ENCODE data around the gene HS6ST1. TPM values are rescaled to one million over a fixed set of nuclear protein-coding genes. Genes with fewer than 3 reads are reported as not detected.

The HS6ST1 gene
- total RNA-seq, 2 donors from 2014 or later = 25.4 to 44.8 TPM

DNA sequence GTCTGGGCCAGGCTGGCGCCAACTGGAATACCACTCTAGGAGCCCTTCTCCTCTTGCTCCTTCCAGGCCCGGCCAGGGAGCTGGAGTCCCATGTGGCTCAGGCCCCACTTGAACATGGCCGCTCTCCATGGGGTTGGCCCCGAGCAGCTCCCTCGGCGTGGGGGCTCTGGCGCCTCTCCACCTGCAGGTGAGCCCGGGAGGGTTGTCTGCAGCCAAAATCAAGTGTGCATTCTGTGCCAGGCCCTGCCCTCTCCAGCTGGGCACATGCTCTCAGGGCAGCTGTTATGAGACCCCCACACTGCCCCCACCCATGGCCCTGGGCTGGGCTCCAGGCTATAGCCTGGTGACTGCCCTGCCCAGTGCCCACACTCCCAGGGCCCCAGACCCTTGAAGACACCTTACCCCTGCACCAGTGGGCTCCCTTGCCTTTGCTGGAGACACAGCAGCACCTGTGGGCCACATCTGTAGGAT lies 45.8 kb upstream of the HS6ST1 start:
- Histone ChIP-seq H3K9me3 (no peaks in the 10 kb centered on the region), H3K4me1 (peaks cover 15% of the 10 kb centered on the region), H3K27ac (no peak overlapping the region), H3K4me3 (no peak overlapping the region), H3K27me3 (no peaks in the 10 kb centered on the region), H3K36me3 (replicated peaks in 1 of 2; ENCODE audit: insufficient read depth in 1 of 2, low read depth in 2 of 2) (no peaks in the 10 kb centered on the region)
- intact Hi-C loops (cut with DNase I) = no loop called here
- no peak for ATAC-seq
- DNase-seq = no peak
- no peak for TF ChIP-seq POLR2A (IDR thresholded peaks at IDR 0.05)
- TF ChIP-seq CTCF (IDR thresholded peaks at IDR 0.05) = no peak
- 94% methylated on average over 8 of the region's 8 CpGs; no CpG with 5 or more reads in 1 of the 2 donors for WGBS, 2 donors

DNA sequence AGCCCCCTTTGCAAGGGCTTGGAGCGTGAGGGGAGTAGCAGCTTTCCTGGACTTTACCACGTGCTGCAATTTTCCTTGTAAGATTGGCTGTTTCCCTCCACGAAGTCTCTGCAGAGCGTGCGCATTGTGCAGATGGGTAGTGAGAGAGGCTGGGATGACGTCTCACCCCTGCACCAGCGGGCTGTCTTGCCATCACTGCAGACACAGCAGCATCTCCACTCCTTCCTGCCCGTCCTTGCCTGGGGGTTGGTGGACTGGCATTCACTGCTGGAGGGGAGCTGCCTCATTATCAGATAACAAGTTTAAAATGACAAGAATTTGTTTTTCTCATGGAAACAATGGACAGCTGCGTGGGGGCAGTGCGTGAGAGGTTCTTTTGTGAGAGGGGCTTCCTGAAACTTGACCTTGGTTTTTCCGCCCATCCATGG lies 45.3 kb upstream of the HS6ST1 start:
- Histone ChIP-seq H3K36me3 (replicated peaks in 1 of 2; ENCODE audit: insufficient read depth in 1 of 2, low read depth in 2 of 2) (no peaks in the 10 kb centered on the region), H3K27ac (no peak overlapping the region), H3K27me3 (no peaks in the 10 kb centered on the region), H3K4me1 (peaks cover 14% of the 10 kb centered on the region), H3K4me3 (no peak overlapping the region), H3K9me3 (no peaks in the 10 kb centered on the region)
- 93 to 97% methylated on average over 11 of the region's 11 CpGs for WGBS, 2 donors
- intact Hi-C loops (cut with DNase I) = no loop called here
- ATAC-seq (no peak), DNase-seq (no peak)
- TF ChIP-seq POLR2A (IDR thresholded peaks at IDR 0.05) (no peak), CTCF (IDR thresholded peaks at IDR 0.05) (no peak)

- Histone ChIP-seq H3K36me3 (replicated peaks in 1 of 2; ENCODE audit: insufficient read depth in 1 of 2, low read depth in 2 of 2) (no peaks in the 10 kb centered on the region), H3K27ac (peak overlapping the region in 1 of 4 donors; percentile 39), H3K4me1 (peaks cover 14% of the 10 kb centered on the region), H3K27me3 (no peaks in the 10 kb centered on the region), H3K9me3 (no peaks in the 10 kb centered on the region), H3K4me3 (no peak overlapping the region)
- peak; percentile 43 for ATAC-seq
- peak in 2 of 4 donors; percentile 32 to 50 for DNase-seq
- TF ChIP-seq CTCF (IDR thresholded peaks at IDR 0.05) = no peak
- TF ChIP-seq POLR2A (IDR thresholded peaks at IDR 0.05) = no peak
- 47 to 80% methylated on average over 1 to 6 of the region's 6 CpGs for WGBS, 2 donors
- intact Hi-C loops (cut with DNase I) = no loop called here
Observed at GRCh38 chr2:128362889-128363228, 44.2 kb upstream of the HS6ST1 start.

- intact Hi-C loops (cut with DNase I) = no loop called here
- no peak for ATAC-seq
- no peak for TF ChIP-seq CTCF (IDR thresholded peaks at IDR 0.05)
- no peak for TF ChIP-seq POLR2A (IDR thresholded peaks at IDR 0.05)
- H3K36me3 ChIP-seq (replicated peaks in 1 of 2; ENCODE audit: insufficient read depth in 1 of 2, low read depth in 2 of 2) = no peaks in the 10 kb centered on the region
- 86 to 90% methylated on average over 12 of the region's 12 CpGs for WGBS, 2 donors
- peaks cover 14% of the 10 kb centered on the region for H3K4me1 ChIP-seq
- no peaks in the 10 kb centered on the region for H3K27me3 ChIP-seq
- H3K27ac ChIP-seq = peak overlapping the region in 1 of 4 donors; percentile 39
- H3K4me3 ChIP-seq = no peak overlapping the region
- no peak for DNase-seq
- no peaks in the 10 kb centered on the region for H3K9me3 ChIP-seq
Observed at GRCh38 chr2:128362176-128362888, 43.7 kb upstream of the HS6ST1 start.
